Muscle of leg (tissue), 11 donors: ENCODE data around the gene ANAPC10. TPM values are rescaled to one million over a fixed set of nuclear protein-coding genes. Genes with fewer than 3 reads are reported as not detected.

Experiments
- DNase-seq: peaks from one replicate; pipeline ENCODE4 v3.0.0; 2013
- H3K27ac ChIP-seq: one replicate; pipeline ENCODE4 v1.5.1; 2013; ENCODE audit warnings: mild to moderate bottlenecking, low read length, control low read depth
- H3K27me3 ChIP-seq: one replicate; pipeline ENCODE4 v1.6.1; 2013; ENCODE audit warnings: low read length; ENCODE audit not compliant: control insufficient read depth, insufficient read depth
- H3K36me3 ChIP-seq: one replicate; pipeline ENCODE4 v1.6.1; 2013; ENCODE audit warnings: low read length; ENCODE audit not compliant: control insufficient read depth, insufficient read depth
- H3K4me1 ChIP-seq: one replicate; pipeline ENCODE4 v1.6.1; 2013; ENCODE audit warnings: low read length; ENCODE audit not compliant: control insufficient read depth, insufficient read depth
- H3K4me3 ChIP-seq: one replicate; pipeline ENCODE4 v1.5.1; 2013; ENCODE audit warnings: low read length, control low read depth
- H3K9me3 ChIP-seq: replicated peaks from 2 replicates; pipeline ENCODE4 v1.6.1; 2013; ENCODE audit warnings: low read depth, low read length; ENCODE audit not compliant: control insufficient read depth
- WGBS: methylation state at CpG from one replicate; pipeline ENCODE4 v1.1.5; 2013; ENCODE audit warnings: missing lambda C conversion rate; ENCODE audit not compliant: insufficient coverage; 5-methylcytosine and 5-hydroxymethylcytosine counted together
- polyA plus RNA-seq, 8 donors: library from polyadenylated mRNA; unstranded; fragments of 120-200 nt; gene quantifications; one replicate each; pipeline versions ENCODE4 v1.2.1 to v1.2.3, GENCODE V29; 2013; ENCODE audit warnings: inconsistent platforms in 1 of 8, low replicate concordance in 1 of 8; ENCODE audit not compliant: insufficient read length in 8 of 8, insufficient read depth in 1 of 8
- total RNA-seq: library from RNA; stranded (reverse); fragments of 120-200 nt; gene quantifications from one replicate; pipeline ENCODE4 v1.2.4, GENCODE V29; 2013

The ANAPC10 gene
- total and polyA plus RNA-seq, 9 donors: 14.8 to 28.8 (median 17.7) TPM

- no peak for DNase-seq
- H3K9me3 ChIP-seq: no peaks in the 10 kb centered on the region
- no peak overlapping the region for H3K27ac ChIP-seq
- no peaks in the 10 kb centered on the region for H3K36me3 ChIP-seq
- no peaks in the 10 kb centered on the region for H3K4me1 ChIP-seq
- no peaks in the 10 kb centered on the region for H3K27me3 ChIP-seq
- H3K4me3 ChIP-seq: no peak overlapping the region
- WGBS: 100% methylated on average over 2 of the region's 5 CpGs
Observed at GRCh38 chr4:145055533-145056257, 42.3 kb downstream of the ANAPC10 start.

- H3K36me3 ChIP-seq: peaks cover 4% of the 10 kb centered on the region
- H3K4me3 ChIP-seq: no peak overlapping the region
- H3K4me1 ChIP-seq: no peaks in the 10 kb centered on the region
- H3K9me3 ChIP-seq: no peaks in the 10 kb centered on the region
- DNase-seq: no peak
- H3K27ac ChIP-seq: no peak overlapping the region
- no peaks in the 10 kb centered on the region for H3K27me3 ChIP-seq
- no CpG with 5 or more reads among the region's 1 CpG for WGBS
Observed at GRCh38 chr4:145049241-145049640, 48.8 kb downstream of the ANAPC10 start.

GRCh38 chr4:145048817-145049216, 49.2 kb downstream of the ANAPC10 start:
- Histone ChIP-seq H3K36me3 (peaks cover 4% of the 10 kb centered on the region), H3K4me3 (no peak overlapping the region), H3K27me3 (no peaks in the 10 kb centered on the region), H3K4me1 (no peaks in the 10 kb centered on the region), H3K27ac (no peak overlapping the region), H3K9me3 (no peaks in the 10 kb centered on the region)
- no peak for DNase-seq

- Histone ChIP-seq H3K4me1 (no peaks in the 10 kb centered on the region), H3K4me3 (no peak overlapping the region), H3K27me3 (no peaks in the 10 kb centered on the region), H3K27ac (no peak overlapping the region), H3K9me3 (no peaks in the 10 kb centered on the region), H3K36me3 (peaks cover 4% of the 10 kb centered on the region)
- DNase-seq: peak; percentile 76
- 13% methylated on average over 3 of the region's 4 CpGs for WGBS
Observed at GRCh38 chr4:145047151-145047550, 50.8 kb downstream of the ANAPC10 start.

- no CpG with 5 or more reads among the region's 1 CpG for WGBS
- H3K27ac ChIP-seq: no peak overlapping the region
Observed at GRCh38 chr4:145045180-145045579, 52.8 kb downstream of the ANAPC10 start.

GRCh38 chr4:145044341-145044740, 53.7 kb downstream of the ANAPC10 start:
- H3K27ac ChIP-seq: no peak overlapping the region
- no peak for DNase-seq
- H3K4me3 ChIP-seq: no peak overlapping the region
- no peaks in the 10 kb centered on the region for H3K4me1 ChIP-seq
- no peaks in the 10 kb centered on the region for H3K27me3 ChIP-seq
- WGBS: no CpG with 5 or more reads among the region's 3 CpGs
- no peaks in the 10 kb centered on the region for H3K36me3 ChIP-seq
- no peaks in the 10 kb centered on the region for H3K9me3 ChIP-seq

More at GRCh38 chr4:145045180-145045579, 52.8 kb downstream of the ANAPC10 start:
- DNase-seq: no peak
- Histone ChIP-seq H3K9me3 (no peaks in the 10 kb centered on the region), H3K4me3 (no peak overlapping the region), H3K36me3 (peaks cover under 1% of the 10 kb centered on the region), H3K27me3 (no peaks in the 10 kb centered on the region), H3K4me1 (no peaks in the 10 kb centered on the region)

- Histone ChIP-seq H3K4me1 (no peaks in the 10 kb centered on the region), H3K36me3 (no peaks in the 10 kb centered on the region), H3K4me3 (no peak overlapping the region), H3K9me3 (no peaks in the 10 kb centered on the region), H3K27me3 (no peaks in the 10 kb centered on the region), H3K27ac (no peak overlapping the region)
- WGBS: no CpG with 5 or more reads among the region's 3 CpGs
- DNase-seq: peak; percentile 46
Observed at GRCh38 chr4:145043306-145043705, 54.7 kb downstream of the ANAPC10 start.

- no CpG with 5 or more reads among the region's 3 CpGs for WGBS
- no peaks in the 10 kb centered on the region for H3K9me3 ChIP-seq
- no peaks in the 10 kb centered on the region for H3K27me3 ChIP-seq
- peak; percentile 76 for DNase-seq
- H3K27ac ChIP-seq: no peak overlapping the region
- no peaks in the 10 kb centered on the region for H3K36me3 ChIP-seq
- H3K4me1 ChIP-seq: no peaks in the 10 kb centered on the region
- H3K4me3 ChIP-seq: no peak overlapping the region
Observed at GRCh38 chr4:145042601-145043285, 55.3 kb downstream of the ANAPC10 start.

- peak; percentile 23 for DNase-seq
Observed at GRCh38 chr4:145041378-145041777, 56.6 kb downstream of the ANAPC10 start.

GRCh38 chr4:145035494-145036136, 62.4 kb downstream of the ANAPC10 start:
- H3K4me3 ChIP-seq: no peak overlapping the region
- no peak for DNase-seq
- H3K36me3 ChIP-seq: peaks cover 23% of the 10 kb centered on the region
- H3K27ac ChIP-seq: no peak overlapping the region
- no CpG with 5 or more reads among the region's 2 CpGs for WGBS
- H3K9me3 ChIP-seq: peaks cover 4% of the 10 kb centered on the region
- H3K27me3 ChIP-seq: no peaks in the 10 kb centered on the region
- H3K4me1 ChIP-seq: peaks cover 6% of the 10 kb centered on the region

More at GRCh38 chr4:145041378-145041777, 56.6 kb downstream of the ANAPC10 start:
- Histone ChIP-seq H3K9me3 (no peaks in the 10 kb centered on the region), H3K4me1 (no peaks in the 10 kb centered on the region), H3K4me3 (no peak overlapping the region), H3K36me3 (no peaks in the 10 kb centered on the region), H3K27me3 (no peaks in the 10 kb centered on the region), H3K27ac (no peak overlapping the region)
- 83% methylated on average over 1 of the region's 3 CpGs for WGBS
